Psoas muscle (tissue), 8 donors: ENCODE measurements around the gene IQCN. TPM values are rescaled to one million over a fixed set of nuclear protein-coding genes. Genes with fewer than 3 reads are reported as not detected.

Experiments used
- ATAC-seq, 4 donors: fragments of 200-7000 bp; cut with Tn5 transposase; one replicate each; pipeline ENCODE4 v1.9.1; 2020; ENCODE audit warnings: moderate library complexity in 3 of 4, mild to moderate bottlenecking in 2 of 4
- DNase-seq, 2 donors: peaks; one replicate each; pipeline ENCODE4 v3.0.0-alpha.2; 2020
- H3K27ac ChIP-seq: fragments of 200-600 bp; one replicate; pipeline ENCODE4 v1.8.0; 2022
- H3K27me3 ChIP-seq, 3 donors: fragments of 200-600 bp in 1 of 3; one replicate each; pipeline versions ENCODE4 v1.6.1 to v1.8.0; 2013 to 2022; ENCODE audit warnings: low read length in 2 of 3, mild to moderate bottlenecking in 2 of 3, moderate library complexity in 1 of 3; ENCODE audit not compliant: insufficient read depth in 3 of 3
- H3K36me3 ChIP-seq, 2 donors: fragments of 200-600 bp in 1 of 2; one replicate each; pipeline versions ENCODE4 v1.6.1 to v1.8.0; 2013 to 2022; ENCODE audit warnings: low read depth in 1 of 2, mild to moderate bottlenecking in 1 of 2, moderate library complexity in 1 of 2; ENCODE audit not compliant: insufficient read depth in 1 of 2
- H3K4me1 ChIP-seq: fragments of 200-600 bp; one replicate; pipeline ENCODE4 v1.8.0; 2022
- H3K4me3 ChIP-seq: fragments of 200-600 bp; one replicate; pipeline ENCODE4 v1.8.0; 2022; ENCODE audit warnings: mild to moderate bottlenecking
- H3K9me3 ChIP-seq: fragments of 200-600 bp; one replicate; pipeline ENCODE4 v1.8.0; 2022
- WGBS, 3 donors: extraction: QIAGEN DNeasy Blood & Tissue Kit; methylation state at CpG; one replicate each; pipeline versions ENCODE4 v1.1.6 to v1.1.7; 2013; 5-methylcytosine and 5-hydroxymethylcytosine counted together
- intact Hi-C, 2 donors: fragments of 100-400 bp; cut with DNase I; formaldehyde crosslinking; loops; one replicate each; pipeline versions ENCODE4 v1.11.0 to v1.14.2; 2022
- polyA plus RNA-seq, 3 donors: library from polyadenylated mRNA; stranded (reverse); fragments of 200-250 nt; gene quantifications; one replicate each; pipeline ENCODE4 v1.2.3, GENCODE V29; 2013
- total RNA-seq, 4 donors: library from RNA; stranded (reverse); fragmentation: NEBNext Ultra II Directional in 2 of 4; extraction: Animal tissue kit (Norgen Biotek cat#: 25700) in 2 of 4; gene quantifications; one replicate each; pipeline versions ENCODE4 v1.2.1 to v1.2.4, GENCODE V29; 2021 to 2023
- TF ChIP-seq, protein P1 (sequence below): fragments of 200-600 bp; IDR thresholded peaks from one replicate; pipeline ENCODE4 v1.8.0; 2022; ENCODE audit warnings: antibody characterized with exemption
- donor health status: healthy with polysubstance abuse.
- donor health status: DM: no; HTN: no; CAD: no; lungs with moderate emphysema.
- donor health status: Bipolar disorder and iron deficiency.
- donor health status: healthy.
- donor health status: DM: yes; HTN: yes; CAD: no.
- donor health status: DM: no; HTN: no; CAD: no.
- donor health status: DM: no; HTN: no; CAD: no.
- donor health status: DM: yes; HTN: yes; CAD: no.

IQCN gene
- total and polyA plus RNA-seq, 7 donors: 0.12 to 1.5 (median 0.39) TPM

DNA sequence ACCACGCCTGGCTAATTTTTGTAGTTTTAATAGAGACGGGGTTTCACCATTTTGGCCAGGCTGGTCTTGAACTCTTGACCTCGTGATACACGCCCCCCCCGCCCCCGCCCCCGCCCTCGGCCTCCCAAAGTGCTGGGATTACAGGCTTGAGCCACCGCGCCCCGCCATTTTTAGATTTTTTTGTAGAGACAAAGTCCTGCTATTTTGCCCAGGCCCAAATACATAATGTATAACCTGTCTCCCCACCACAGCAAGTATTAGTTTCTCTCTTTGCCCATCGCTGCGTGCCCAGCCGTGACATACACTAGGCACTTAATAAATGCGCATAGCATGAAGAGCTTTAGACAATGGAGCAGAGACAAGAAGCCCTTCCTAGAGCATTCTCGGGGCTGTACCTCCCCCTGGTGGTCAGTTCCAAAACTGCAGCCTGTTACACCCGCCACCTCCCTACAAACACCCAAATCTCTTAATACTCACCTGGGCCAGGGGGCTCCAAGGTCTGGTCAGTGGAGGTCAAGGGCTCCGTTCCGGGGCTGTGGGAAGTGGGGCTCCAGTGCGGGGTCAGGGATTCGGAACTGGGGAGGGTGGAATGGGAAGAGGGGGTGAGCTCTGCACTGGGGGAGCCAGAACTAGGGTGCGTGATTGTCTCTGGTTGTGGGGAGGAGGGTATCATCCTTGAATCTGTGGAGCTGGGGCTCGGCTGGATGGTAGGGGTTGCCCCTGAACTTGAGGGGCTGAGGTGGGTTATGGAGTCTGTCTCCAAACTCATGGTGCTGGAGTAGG lies 22.5 kb downstream of the IQCN start:
- Histone ChIP-seq H3K4me1 (no peaks in the 10 kb centered on the region), H3K27me3 (no peaks in the 10 kb centered on the region), H3K36me3 (no peaks in the 10 kb centered on the region), H3K27ac (no peak overlapping the region), H3K9me3 (no peaks in the 10 kb centered on the region), H3K4me3 (no peak overlapping the region)
- WGBS, 3 donors: 17 to 26% (median 20%) methylated on average over 18 to 23 of the region's 23 CpGs
- DNase-seq (peak; percentile 74 to 81), ATAC-seq (peak; percentile 79 to 92 (median 88))
- TF ChIP-seq, protein P1, sequence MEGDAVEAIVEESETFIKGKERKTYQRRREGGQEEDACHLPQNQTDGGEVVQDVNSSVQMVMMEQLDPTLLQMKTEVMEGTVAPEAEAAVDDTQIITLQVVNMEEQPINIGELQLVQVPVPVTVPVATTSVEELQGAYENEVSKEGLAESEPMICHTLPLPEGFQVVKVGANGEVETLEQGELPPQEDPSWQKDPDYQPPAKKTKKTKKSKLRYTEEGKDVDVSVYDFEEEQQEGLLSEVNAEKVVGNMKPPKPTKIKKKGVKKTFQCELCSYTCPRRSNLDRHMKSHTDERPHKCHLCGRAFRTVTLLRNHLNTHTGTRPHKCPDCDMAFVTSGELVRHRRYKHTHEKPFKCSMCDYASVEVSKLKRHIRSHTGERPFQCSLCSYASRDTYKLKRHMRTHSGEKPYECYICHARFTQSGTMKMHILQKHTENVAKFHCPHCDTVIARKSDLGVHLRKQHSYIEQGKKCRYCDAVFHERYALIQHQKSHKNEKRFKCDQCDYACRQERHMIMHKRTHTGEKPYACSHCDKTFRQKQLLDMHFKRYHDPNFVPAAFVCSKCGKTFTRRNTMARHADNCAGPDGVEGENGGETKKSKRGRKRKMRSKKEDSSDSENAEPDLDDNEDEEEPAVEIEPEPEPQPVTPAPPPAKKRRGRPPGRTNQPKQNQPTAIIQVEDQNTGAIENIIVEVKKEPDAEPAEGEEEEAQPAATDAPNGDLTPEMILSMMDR: peak; percentile 97
- intact Hi-C loops: loop anchor here (1.0 to 10.0 kb wide), 4 partner anchors 43 to 163 kb away; partner anchors contain the start of gene SSBP4 (in 1 of the 2)

DNA sequence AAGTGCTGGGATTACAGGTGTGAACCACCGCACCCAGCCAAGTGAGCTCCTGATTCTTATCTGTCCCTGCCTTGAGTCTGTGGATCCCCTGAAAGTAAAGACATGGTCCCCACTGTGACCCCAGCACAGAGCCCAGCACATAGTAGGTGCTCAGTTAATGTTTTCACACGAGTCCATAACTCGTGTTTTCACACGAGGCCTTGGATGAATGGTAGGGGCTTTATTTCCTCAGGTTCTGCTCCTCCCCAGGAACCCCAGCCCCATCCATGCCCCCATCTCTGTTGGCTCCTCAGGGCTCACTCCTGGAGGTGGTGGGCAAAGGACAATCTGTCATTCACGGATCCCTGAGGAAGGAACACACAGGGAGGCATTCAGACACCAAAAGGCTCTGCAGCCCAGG lies 24.4 kb downstream of the IQCN start:
- WGBS, 3 donors: 90 to 95% (median 93%) methylated on average over 5 of the region's 5 CpGs
- Histone ChIP-seq H3K36me3 (no peaks in the 10 kb centered on the region), H3K9me3 (no peaks in the 10 kb centered on the region), H3K4me1 (no peaks in the 10 kb centered on the region), H3K27ac (no peak overlapping the region), H3K27me3 (no peaks in the 10 kb centered on the region), H3K4me3 (no peak overlapping the region)
- intact Hi-C loops: loop anchor here in 1 of 2 donors (5.0 to 10.0 kb wide), 2 partner anchors 138 to 165 kb away; partner anchors contain the start of gene SSBP4
- ATAC-seq: no peak
- no peak for DNase-seq
- TF ChIP-seq, protein P1: no peak

DNA sequence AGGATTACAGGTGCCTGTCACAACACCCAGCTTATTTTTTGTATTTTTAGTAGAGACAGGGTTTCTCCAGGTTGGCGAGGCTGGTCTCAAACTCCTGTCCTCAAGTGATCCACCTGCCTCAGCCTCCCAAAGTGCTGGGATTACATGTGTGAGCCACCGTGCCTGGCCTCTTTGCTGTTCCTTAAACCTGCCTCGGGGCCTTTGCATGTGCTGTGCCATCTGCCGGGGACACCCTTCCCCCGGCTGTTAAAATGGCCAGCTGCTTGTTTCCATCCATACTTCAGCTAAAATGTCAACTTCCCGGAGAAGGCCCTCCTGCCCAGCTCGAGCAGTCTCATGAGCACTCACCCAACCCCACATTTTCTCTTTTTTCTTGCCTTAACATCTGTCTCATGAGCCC lies 29.0 kb downstream of the IQCN start:
- Histone ChIP-seq H3K4me1 (no peaks in the 10 kb centered on the region), H3K36me3 (no peaks in the 10 kb centered on the region), H3K4me3 (no peak overlapping the region), H3K27ac (no peak overlapping the region), H3K27me3 (no peaks in the 10 kb centered on the region), H3K9me3 (no peaks in the 10 kb centered on the region)
- TF ChIP-seq, protein P1: no peak
- ATAC-seq: no peak
- intact Hi-C loops: no loop called here
- 61 to 64% (median 61%) methylated on average over 7 of the region's 7 CpGs for WGBS, 3 donors
- DNase-seq: no peak

DNA sequence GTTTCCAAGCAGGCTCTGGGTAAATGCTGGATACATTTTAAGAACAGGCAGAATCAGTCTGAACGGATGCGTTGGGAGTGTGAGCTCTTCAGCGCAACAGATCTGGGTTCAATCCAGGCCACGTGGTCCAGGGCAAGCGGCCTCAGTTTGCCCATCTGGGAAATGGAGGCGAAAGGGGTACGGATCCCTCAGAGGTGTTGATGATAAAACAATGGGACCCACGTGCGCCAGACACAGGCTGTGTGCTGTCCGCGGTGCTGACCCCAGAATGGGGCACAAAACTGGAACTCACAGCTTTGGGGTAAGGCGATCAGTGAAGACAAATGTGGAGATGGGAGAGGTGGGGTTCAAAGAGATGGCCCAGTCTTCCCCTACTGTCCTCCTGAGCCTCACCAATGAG lies 34.9 kb downstream of the IQCN start:
- Histone ChIP-seq H3K27me3 (no peaks in the 10 kb centered on the region), H3K4me3 (no peak overlapping the region), H3K9me3 (no peaks in the 10 kb centered on the region), H3K27ac (no peak overlapping the region), H3K36me3 (no peaks in the 10 kb centered on the region), H3K4me1 (no peaks in the 10 kb centered on the region)
- ATAC-seq: no peak
- WGBS, 3 donors: 31 to 34% (median 32%) methylated on average over 12 of the region's 12 CpGs
- intact Hi-C loops: no loop called here
- TF ChIP-seq, protein P1: no peak
- DNase-seq: no peak
